Mucosa of stomach (tissue), 1 donor: ENCODE measurements around the gene GCLC.

Source experiments
- H3K27me3 ChIP-seq: one replicate; pipeline ENCODE4 v1.7.0; 2013; ENCODE audit warnings: mild to moderate bottlenecking, low read length; ENCODE audit not compliant: control insufficient read depth, insufficient read depth
- H3K36me3 ChIP-seq: one replicate; pipeline ENCODE4 v1.7.0; 2013; ENCODE audit warnings: low read length; ENCODE audit not compliant: control insufficient read depth, insufficient read depth
- H3K4me1 ChIP-seq: one replicate; pipeline ENCODE4 v1.7.0; 2013; ENCODE audit warnings: mild to moderate bottlenecking, low read length; ENCODE audit not compliant: control insufficient read depth, insufficient read depth
- H3K4me3 ChIP-seq: one replicate; pipeline ENCODE4 v1.7.0; 2013; ENCODE audit warnings: low read length
- H3K9ac ChIP-seq: one replicate; pipeline ENCODE4 v1.7.0; 2013; ENCODE audit warnings: mild to moderate bottlenecking, low read length, moderate library complexity
- H3K9me3 ChIP-seq: one replicate; pipeline ENCODE4 v1.7.0; 2013; ENCODE audit warnings: mild to moderate bottlenecking, low read length, moderate library complexity; ENCODE audit not compliant: control insufficient read depth
- donor health status: Pancreatic carcinoma.

GCLC gene

DNA sequence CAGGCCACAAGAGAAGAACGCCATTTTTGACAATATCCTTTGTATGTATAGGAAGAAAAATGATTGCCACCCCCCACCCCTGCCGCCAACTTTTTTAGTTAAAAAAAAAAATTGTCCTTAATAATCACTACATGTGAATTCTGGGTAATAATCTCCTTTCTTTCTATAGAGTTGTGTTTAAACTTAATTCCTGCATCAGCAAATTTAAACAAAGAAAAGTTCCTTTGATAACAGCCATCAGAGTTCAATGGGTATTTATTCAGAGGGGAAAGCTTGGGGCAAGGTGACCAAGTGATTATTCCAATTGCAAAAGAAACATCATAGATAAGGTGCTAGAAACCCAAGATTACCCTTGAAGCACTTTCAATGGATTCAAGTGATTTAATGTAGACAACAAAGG, 47.0 kb downstream of the GCLC start:
- H3K4me3 ChIP-seq = no peak overlapping the region
- no peaks in the 10 kb centered on the region for H3K27me3 ChIP-seq
- H3K9me3 ChIP-seq = no peaks in the 10 kb centered on the region
- H3K36me3 ChIP-seq = peaks cover under 1% of the 10 kb centered on the region
- no peak overlapping the region for H3K9ac ChIP-seq
- H3K4me1 ChIP-seq = peaks cover 25% of the 10 kb centered on the region

DNA sequence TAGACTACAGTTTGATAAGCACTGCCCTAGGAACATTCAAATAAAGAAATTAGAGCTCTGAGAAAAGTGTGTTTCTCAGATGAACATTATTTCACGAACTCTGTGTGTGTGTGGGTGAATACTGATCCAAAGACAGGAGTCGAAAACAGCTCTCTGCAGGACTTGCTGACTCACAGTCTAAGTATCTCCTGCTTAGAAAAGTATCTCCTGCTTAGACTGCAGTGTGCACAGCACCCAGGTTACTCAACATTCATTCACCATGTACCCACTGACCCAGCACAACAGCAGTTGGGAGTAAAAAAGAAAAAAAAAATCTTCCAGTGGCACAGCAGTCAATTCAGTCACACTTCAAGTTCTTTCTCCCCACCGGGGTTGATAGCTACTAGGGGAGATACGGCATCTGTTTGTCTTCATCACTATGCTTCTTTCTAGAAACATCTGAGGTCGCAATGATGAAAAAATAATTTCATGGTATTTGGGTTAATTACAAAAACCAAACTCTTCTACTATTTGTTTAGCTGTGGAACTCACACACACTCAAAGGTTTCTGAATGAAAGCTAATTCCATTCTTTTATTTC, 48.0 kb downstream of the GCLC start:
- H3K4me3 ChIP-seq = no peak overlapping the region
- H3K36me3 ChIP-seq = no peaks in the 10 kb centered on the region
- H3K9ac ChIP-seq = peak overlapping the region; percentile 22
- H3K27me3 ChIP-seq = no peaks in the 10 kb centered on the region
- H3K4me1 ChIP-seq = peaks cover 25% of the 10 kb centered on the region
- no peaks in the 10 kb centered on the region for H3K9me3 ChIP-seq

- Histone ChIP-seq H3K36me3 (no peaks in the 10 kb centered on the region), H3K27me3 (no peaks in the 10 kb centered on the region), H3K9me3 (no peaks in the 10 kb centered on the region), H3K4me3 (no peak overlapping the region), H3K4me1 (peaks cover 25% of the 10 kb centered on the region), H3K9ac (peak overlapping the region; percentile 22)
Measured at GRCh38 chr6:53495506-53496499, 49.1 kb downstream of the GCLC start.

- no peak overlapping the region for H3K4me3 ChIP-seq
- H3K4me1 ChIP-seq = peaks cover 25% of the 10 kb centered on the region
- H3K36me3 ChIP-seq = no peaks in the 10 kb centered on the region
- no peak overlapping the region for H3K9ac ChIP-seq
- no peaks in the 10 kb centered on the region for H3K9me3 ChIP-seq
- no peaks in the 10 kb centered on the region for H3K27me3 ChIP-seq
Measured at GRCh38 chr6:53494076-53494475, 50.8 kb downstream of the GCLC start.

DNA sequence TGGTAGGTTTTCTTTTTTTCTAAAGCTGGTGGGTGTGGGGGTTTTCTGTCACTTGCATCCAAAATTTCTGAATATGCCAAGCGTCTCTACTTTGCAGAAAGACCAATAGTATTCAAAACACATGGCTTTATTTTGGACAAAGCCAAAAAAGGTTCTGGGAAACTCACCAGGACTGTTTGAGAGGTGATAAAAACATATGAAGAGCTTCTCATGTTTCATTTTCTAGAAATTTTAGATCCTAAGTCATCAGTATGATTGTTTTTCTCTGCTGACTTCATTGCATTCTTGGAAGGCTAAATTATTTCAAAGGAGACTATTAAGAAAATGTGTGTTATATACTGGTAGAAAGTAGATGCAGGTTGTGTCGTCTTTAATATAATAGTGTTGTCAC, 51.3 kb downstream of the GCLC start:
- H3K9me3 ChIP-seq = no peaks in the 10 kb centered on the region
- H3K27me3 ChIP-seq = no peaks in the 10 kb centered on the region
- H3K36me3 ChIP-seq = no peaks in the 10 kb centered on the region
- peaks cover 25% of the 10 kb centered on the region for H3K4me1 ChIP-seq
- no peak overlapping the region for H3K4me3 ChIP-seq
- no peak overlapping the region for H3K9ac ChIP-seq

DNA sequence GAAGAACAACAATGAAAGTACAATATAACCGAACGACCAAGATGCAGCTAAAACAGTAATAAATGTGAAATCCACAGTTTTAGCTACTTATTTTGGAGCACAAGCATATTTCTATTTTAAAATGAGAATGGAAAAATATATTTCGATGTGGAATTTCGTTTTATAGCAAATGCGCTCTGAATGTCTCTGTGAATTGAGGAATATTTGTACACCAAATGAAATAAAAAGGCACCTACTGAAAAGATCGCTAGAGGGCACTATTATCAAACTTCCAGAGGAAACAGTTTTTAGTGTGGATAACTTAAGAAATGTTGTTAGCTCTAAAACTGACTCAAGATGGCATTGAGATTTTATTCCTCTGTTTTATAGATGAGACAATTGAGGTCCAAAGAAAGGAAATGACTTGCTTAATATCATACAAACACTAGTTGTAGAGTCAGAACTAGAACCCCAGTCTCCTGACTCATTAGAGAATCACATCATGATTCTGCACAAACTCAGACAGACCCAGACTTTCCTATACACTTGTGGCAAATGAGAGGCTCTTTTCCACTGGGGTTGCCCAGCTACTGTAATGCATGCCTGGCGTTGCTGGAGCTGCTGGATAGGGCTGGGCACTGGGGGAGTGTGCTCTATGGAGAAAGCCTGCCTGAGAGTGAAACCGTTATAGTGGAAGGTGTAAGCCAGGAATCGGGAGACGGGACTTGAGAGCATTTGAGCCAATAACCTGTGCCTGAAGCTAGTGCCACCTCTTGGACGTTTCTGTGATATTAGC, 51.9 kb downstream of the GCLC start:
- Histone ChIP-seq H3K27me3 (no peaks in the 10 kb centered on the region), H3K36me3 (no peaks in the 10 kb centered on the region), H3K4me3 (no peak overlapping the region), H3K9ac (no peak overlapping the region), H3K9me3 (no peaks in the 10 kb centered on the region), H3K4me1 (peaks cover 25% of the 10 kb centered on the region)

DNA sequence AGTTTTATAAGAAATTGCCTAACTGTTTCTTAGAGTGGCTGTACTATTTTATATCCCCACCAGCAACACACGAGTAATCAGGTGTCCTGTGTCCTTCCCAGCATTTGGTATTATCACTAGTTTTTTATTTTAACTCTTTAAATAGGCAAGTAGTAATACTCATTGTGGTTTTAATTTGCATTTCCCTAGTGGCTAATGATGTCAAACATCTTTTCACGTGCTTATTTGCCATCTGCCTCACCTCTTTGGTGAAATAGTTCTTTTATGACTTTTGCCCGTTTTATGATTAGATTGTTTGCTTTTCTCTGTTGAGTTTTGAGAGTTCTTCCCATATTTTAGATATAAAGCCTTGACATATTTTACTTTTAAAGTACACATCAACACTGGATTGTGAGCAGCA, 57.8 kb downstream of the GCLC start:
- Histone ChIP-seq H3K9me3 (no peaks in the 10 kb centered on the region), H3K9ac (no peak overlapping the region), H3K4me3 (no peak overlapping the region), H3K4me1 (no peaks in the 10 kb centered on the region), H3K27me3 (no peaks in the 10 kb centered on the region), H3K36me3 (no peaks in the 10 kb centered on the region)

- H3K4me1 ChIP-seq = no peaks in the 10 kb centered on the region
- H3K4me3 ChIP-seq = no peak overlapping the region
- H3K36me3 ChIP-seq = no peaks in the 10 kb centered on the region
Measured at GRCh38 chr6:53486679-53487078, 58.2 kb downstream of the GCLC start.

DNA sequence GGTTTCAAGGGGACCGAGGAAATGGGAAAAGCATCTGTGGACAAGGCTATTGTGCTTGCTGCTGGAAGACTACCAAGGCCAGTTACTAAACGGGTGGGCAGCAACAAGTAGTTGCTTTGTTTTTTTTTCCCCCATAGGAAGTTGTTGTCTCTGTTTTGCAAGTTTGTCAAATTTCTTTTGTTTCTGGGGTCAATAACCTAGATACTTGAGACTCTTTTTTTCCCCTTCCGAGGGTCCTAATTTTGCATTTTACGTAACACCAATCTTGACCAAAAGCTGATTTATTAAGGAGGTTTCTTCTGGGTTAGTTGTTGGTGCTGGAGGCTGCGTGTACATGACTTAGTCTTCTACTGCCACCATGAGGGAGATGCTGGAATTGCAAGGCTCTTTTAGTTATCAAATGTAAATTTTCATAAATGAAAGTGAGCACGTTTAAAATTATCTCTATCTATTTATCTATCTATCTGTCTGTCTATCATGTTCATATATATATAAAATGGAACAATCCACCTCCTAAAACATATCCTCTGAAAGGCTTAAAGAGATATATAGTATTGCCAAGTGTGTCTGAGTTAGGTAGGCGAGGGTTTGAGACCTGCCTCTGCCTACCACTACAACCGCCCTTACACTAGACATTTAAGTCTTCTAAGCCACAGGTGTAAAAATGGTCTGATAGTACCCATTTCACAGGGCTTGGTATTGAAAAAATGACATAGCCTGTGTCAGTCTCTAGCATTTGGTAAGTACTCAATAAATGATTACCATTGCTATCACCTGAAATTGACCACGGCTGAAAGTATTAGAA, 60.2 kb downstream of the GCLC start:
- no peak overlapping the region for H3K4me3 ChIP-seq

More at GRCh38 chr6:53486679-53487078, 58.2 kb downstream of the GCLC start:
- H3K9me3 ChIP-seq = no peaks in the 10 kb centered on the region
- H3K9ac ChIP-seq = no peak overlapping the region
- no peaks in the 10 kb centered on the region for H3K27me3 ChIP-seq

GRCh38 chr6:53483423-53484353, 61.2 kb downstream of the GCLC start:
- no peaks in the 10 kb centered on the region for H3K4me1 ChIP-seq
- H3K9ac ChIP-seq = no peak overlapping the region
- H3K36me3 ChIP-seq = no peaks in the 10 kb centered on the region
- H3K27me3 ChIP-seq = no peaks in the 10 kb centered on the region
- H3K9me3 ChIP-seq = no peaks in the 10 kb centered on the region
- no peak overlapping the region for H3K4me3 ChIP-seq

More for the DNA sequence above, 60.2 kb downstream of the GCLC start:
- Histone ChIP-seq H3K9me3 (no peaks in the 10 kb centered on the region), H3K36me3 (no peaks in the 10 kb centered on the region), H3K4me1 (no peaks in the 10 kb centered on the region), H3K27me3 (no peaks in the 10 kb centered on the region), H3K9ac (no peak overlapping the region)

DNA sequence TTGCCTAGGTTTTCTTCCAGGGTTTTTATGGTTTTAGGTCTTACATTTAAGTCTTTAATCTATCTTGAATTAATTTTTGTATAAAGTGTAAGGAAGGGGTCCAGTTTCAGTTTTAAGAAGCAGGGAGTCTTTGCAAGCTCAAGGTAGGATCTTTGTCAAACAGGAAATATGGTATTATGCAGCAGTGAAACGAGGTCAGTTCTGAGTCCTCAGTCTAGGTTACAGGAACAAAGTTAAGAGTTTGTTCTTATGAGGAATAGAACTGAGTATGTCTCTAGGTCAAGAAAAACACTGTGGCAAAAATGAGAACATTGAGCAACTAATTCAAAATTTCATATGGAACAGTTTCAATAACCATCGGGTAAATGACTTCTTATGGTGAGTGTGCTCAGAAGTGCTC, 63.6 kb downstream of the GCLC start:
- H3K27me3 ChIP-seq = no peaks in the 10 kb centered on the region
- no peak overlapping the region for H3K4me3 ChIP-seq
- no peaks in the 10 kb centered on the region for H3K4me1 ChIP-seq
- no peak overlapping the region for H3K9ac ChIP-seq
- H3K36me3 ChIP-seq = no peaks in the 10 kb centered on the region
- no peaks in the 10 kb centered on the region for H3K9me3 ChIP-seq
